Activated CD8-positive, alpha-beta memory T cell treated with anti-CD3 and anti-CD28 coated beads, Interleukin-2, amount 50 U/mL, for 24 hours (primary cell): ENCODE measurements around the gene PCDHGA3.
"Not testable (repeated sequence)": the region's sequence is repeated elsewhere in the genome, so short reads cannot be mapped to it uniquely, and the experiment has no call there.

Experiments
- DNase-seq: peaks from one replicate; pipeline ENCODE4 v3.0.0-alpha.2; 2020; ENCODE audit errors: extremely low read depth

The PCDHGA3 gene

DNA sequence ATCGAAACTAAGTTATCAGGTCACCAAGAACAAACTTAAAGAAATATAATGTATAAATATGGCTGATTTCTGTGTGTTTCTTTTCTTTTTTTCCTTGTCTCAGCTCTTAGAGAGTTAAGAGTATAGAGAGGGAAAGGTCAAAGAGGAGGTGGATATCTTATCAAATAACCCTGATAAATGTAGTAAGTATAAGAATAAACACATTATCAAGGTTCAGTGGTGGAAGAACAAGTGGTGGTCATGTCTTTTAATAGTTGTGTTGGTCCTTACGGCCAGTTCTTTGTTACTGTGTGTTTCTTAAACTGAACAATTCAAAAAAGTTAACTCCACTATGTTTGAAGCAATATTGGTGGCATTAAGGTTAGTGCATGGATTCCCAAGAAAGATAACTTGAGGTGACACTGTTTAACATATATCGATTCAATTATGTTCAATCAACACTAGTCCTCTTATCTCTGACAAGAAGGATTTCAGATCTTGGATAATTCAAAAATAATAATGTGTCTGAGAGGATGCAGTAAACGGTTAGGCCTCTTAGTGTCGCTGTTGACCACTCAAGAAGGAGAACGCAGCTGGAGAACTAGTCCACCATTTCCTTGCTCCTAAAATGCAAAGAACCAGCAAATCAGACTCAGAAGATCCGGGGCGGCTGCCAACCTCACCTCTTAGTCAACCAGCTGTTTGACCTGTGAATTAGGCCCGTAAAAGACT, at the start of gene PCDHGA3:
Gene PCDHGA3 (plus strand): TSS at position 588 of the 711 bp plus-strand sequence. CDS start 205 bp downstream, outside the sequence.
- no peak for DNase-seq

DNA sequence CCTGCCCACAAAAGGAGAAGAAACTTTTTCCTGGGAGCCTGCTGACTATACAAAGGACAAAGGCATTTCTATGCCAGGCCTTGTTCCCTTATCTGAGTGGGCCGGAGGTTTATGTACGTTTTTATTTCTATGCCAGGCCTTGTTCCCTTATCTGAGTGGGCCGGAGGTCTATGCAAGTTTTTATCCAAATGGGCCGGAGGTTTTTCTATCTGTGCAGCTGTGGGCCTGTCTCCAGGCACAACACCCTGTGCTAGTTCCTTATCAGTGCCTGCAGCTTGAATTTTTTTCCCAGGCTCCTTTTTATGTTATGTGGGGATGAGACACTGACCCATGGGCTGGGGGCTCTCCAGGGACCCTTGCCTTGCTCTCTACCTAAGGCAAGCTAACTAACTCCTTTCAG, 45.3 kb upstream of the PCDHGA3 start:
- no peak for DNase-seq

GRCh38 chr5:141303756-141304155, 39.9 kb upstream of the PCDHGA3 start, which contains the start of gene SLC25A2:
Gene SLC25A2 (minus strand): TSS chr5:141304049. CDS start chr5:141303865, 184 bp downstream.
- DNase-seq: no peak

GRCh38 chr5:141306630-141307029, 37.0 kb upstream of the PCDHGA3 start:
- no peak for DNase-seq

DNA sequence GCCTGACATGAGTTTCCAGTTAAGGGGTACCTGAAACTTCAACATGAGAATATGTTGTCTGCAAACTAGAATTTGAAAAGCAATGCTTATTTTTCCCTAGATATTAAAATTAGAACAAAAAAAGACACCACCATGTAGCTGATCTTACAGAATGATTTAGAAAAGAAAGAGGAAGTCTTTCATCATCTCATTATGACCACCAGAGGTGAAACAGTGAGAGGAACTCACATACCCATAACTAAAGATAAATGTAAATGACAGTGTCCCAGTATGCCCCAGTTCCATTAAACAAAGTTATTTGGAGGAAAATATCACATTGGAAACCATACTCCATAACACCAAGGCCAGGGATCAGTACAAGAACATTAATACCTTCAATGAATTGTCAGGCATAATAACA, 29.9 kb upstream of the PCDHGA3 start:
- no peak for DNase-seq

DNA sequence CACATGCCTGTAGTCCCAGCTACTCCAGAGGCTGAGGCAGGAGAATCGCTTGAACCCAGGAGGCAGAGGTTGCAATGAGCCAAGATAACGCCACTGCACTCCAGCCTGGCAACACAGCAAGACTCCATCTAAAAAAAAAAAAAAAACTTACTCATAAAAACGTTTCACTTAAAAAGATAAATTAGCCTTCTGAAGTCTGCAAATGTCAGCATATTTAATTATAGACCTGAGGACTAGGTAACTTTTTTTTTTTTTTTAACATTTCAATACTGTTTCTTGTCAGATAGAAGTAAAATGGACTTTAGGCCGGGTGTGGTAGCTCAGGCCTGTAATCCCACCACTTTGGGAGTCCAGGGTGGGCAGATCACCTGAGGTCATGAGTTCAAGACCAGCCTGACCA, 26.7 kb upstream of the PCDHGA3 start:
- DNase-seq: not testable (repeated sequence)

- DNase-seq: no peak
These were observed 24.4 kb upstream of the PCDHGA3 start for GRCh38 chr5:141319202-141319601.

GRCh38 chr5:141319699-141320098, 23.9 kb upstream of the PCDHGA3 start:
- DNase-seq: no peak

GRCh38 chr5:141320225-141321169, 23.1 kb upstream of the PCDHGA3 start, which contains the start of gene TAF7:
Gene TAF7 (minus strand): TSS chr5:141320784. CDS start chr5:141320044, 740 bp downstream.
- peak; percentile 79 for DNase-seq

GRCh38 chr5:141322261-141322660, 21.4 kb upstream of the PCDHGA3 start:
- no peak for DNase-seq

GRCh38 chr5:141326088-141326854, 17.4 kb upstream of the PCDHGA3 start:
- no peak for DNase-seq

DNA sequence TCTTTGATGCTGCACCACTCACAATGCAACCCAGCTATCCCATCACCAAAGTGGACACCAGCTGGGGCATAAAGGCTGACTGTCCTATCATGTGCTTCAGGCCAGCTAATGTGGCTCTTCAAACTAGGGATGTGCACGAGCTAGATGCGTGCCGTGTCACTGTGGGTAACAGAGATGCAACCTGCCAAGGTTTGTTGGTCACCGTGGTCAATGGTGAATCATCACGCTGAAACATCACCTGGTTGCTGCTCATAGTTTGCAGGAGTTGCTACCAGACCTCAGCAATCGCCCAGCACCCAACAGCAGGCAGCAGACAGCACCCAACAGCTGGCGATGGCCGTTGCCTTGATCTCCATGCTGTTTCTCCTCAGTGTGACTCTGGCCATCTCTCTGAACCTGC, 15.4 kb upstream of the PCDHGA3 start:
- DNase-seq: no peak

GRCh38 chr5:141330299-141331080, 13.1 kb upstream of the PCDHGA3 start, which contains the start of gene PCDHGA1:
Gene PCDHGA1 (plus strand): TSS chr5:141330514.
- DNase-seq: no peak

DNA sequence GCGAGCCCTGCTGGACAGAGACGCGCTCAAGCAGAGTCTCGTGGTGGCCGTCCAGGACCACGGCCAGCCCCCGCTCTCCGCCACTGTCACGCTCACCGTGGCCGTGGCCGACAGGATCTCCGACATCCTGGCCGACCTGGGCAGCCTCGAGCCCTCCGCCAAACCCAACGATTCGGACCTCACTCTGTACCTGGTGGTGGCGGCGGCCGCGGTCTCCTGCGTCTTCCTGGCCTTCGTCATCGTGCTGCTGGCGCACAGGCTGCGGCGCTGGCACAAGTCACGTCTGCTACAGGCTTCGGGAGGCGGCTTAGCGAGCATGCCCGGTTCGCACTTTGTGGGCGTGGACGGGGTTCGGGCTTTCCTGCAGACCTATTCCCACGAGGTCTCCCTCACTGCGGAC, 11.1 kb upstream of the PCDHGA3 start:
- DNase-seq: not testable (repeated sequence)

DNA sequence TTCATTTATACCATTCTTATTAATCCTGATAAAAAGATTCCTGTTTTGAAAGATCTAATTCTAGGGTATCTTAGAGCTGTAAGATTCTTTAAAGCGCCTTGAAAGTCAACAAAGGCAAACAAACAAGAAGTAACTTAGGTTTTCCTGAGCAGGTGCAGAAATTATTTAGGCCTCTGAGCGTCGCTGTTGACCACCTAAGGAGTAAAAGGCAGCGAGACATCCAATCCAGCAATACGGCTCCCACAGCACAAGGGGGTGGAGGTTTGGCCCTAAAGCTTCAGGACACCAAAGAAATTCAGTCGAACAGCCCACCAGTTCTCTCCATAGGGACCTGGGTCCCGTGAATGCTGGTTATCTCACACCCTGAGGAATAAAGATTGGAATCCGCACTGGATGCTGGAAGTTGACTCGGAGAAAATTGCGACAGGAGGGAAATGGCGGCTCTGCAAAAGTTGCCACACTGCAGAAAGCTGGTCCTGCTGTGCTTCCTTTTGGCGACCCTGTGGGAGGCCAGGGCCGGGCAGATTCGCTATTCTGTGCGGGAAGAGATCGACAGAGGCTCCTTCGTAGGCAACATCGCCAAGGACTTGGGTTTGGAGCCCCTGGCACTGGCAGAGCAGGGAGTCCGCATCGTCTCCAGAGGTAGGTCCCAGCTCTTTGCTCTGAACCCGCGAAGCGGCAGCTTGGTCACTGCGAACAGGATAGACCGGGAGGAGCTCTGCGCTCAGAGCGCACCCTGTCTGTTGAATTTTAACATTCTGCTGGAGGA, 4.9 kb upstream of the PCDHGA3 start, which contains the start of gene PCDHGA2:
Gene PCDHGA2 (plus strand): TSS at position 223 of the 769 bp plus-strand sequence.
- no peak for DNase-seq

DNA sequence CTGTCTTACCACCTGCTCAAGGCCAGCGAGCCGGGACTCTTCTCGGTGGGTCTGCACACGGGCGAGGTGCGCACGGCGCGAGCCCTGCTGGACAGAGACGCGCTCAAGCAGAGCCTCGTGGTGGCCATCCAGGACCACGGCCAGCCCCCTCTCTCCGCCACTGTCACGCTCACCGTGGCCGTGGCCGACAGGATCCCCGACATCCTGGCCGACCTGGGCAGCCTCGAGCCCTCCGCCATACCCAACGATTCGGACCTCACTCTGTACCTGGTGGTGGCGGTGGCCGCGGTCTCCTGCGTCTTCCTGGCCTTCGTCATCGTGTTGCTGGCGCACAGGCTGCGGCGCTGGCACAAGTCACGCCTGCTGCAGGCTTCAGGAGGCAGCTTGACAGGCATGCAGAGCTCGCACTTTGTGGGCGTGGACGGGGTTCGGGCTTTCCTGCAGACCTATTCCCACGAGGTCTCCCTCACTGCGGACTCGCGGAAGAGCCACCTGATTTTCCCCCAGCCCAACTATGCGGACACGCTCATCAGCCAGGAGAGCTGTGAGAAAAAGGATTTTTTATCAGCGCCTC, 2.8 kb upstream of the PCDHGA3 start:
- DNase-seq: not testable (repeated sequence)

DNA sequence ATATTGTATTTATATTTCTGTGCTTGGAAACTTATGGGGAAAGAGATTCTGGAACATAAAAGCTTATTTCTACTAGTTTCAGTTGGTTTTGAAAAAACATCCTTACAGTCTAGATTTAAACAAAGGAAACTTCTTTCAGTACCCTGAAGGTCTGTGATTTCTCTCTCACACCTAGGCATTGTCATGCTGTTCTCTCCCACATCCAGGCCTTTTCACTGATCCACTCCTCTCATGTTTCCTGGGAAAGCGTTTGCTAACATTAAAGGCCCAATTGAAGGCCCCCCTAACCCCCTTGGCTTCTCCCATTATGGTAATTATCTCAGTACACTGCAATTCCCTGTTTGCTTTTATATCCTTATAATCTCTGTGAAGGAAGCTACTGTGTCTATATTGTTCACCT, 856 bp upstream of the PCDHGA3 start:
- DNase-seq: no peak

GRCh38 chr5:141343953-141344463, 379 bp downstream of the PCDHGA3 start:
- no peak for DNase-seq

DNA sequence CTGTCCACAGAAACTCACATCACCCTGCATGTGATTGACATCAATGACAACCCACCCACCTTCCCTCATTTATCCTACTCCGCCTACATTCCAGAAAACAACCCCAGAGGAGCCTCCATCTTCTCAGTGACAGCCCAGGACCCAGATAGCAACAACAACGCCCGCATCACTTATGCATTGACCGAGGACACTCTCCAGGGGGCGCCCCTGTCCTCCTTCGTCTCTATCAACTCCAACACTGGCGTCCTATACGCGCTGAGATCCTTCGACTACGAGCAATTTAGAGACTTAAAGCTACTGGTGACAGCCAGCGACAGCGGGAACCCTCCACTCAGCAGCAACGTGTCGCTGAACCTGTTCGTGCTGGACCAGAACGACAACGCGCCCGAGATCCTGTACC, 1.7 kb downstream of the PCDHGA3 start:
- DNase-seq: no peak
